NCI-H2227 (cell line): ENCODE results near the gene C3orf20.
A peak's percentile ranks its signal among the peaks of the same experiment; 100 is the strongest.

ENCODE experiments used
- DNase-seq: peaks from one replicate; lab custom pipeline; 2025; ENCODE audit not compliant: unreplicated experiment; lab: John Stamatoyannopoulos, UW

C3orf20 gene

GRCh38 chr3:14674841-14675240 is at the start of gene C3orf20:
C3orf20 (plus strand) TSS chr3:14675141; CDS start chr3:14682714, 7,573 bp downstream.
- DNase-seq = no peak

- no peak for DNase-seq
Measured at GRCh38 chr3:14625443-14625842, 49.5 kb upstream of the C3orf20 start.

- DNase-seq = no peak
Measured at GRCh38 chr3:14627815-14628214, 47.1 kb upstream of the C3orf20 start.

GRCh38 chr3:14628406-14628805 is 46.5 kb upstream of the C3orf20 start:
- DNase-seq = no peak

GRCh38 chr3:14630404-14631100 is 44.4 kb upstream of the C3orf20 start:
- no peak for DNase-seq

- no peak for DNase-seq
Measured at GRCh38 chr3:14631101-14631497, 43.8 kb upstream of the C3orf20 start.

- DNase-seq = no peak
Measured at GRCh38 chr3:14631687-14632441, 43.1 kb upstream of the C3orf20 start.

GRCh38 chr3:14632442-14632930 is 42.5 kb upstream of the C3orf20 start:
- no peak for DNase-seq

GRCh38 chr3:14633417-14633816 is 41.5 kb upstream of the C3orf20 start:
- DNase-seq = no peak

GRCh38 chr3:14633819-14634424 is 41.0 kb upstream of the C3orf20 start:
- peak; percentile 34 for DNase-seq

- no peak for DNase-seq
Measured at GRCh38 chr3:14634763-14635400, 40.1 kb upstream of the C3orf20 start.

GRCh38 chr3:14636496-14637087 is 38.3 kb upstream of the C3orf20 start:
- DNase-seq = no peak

- peak; percentile 12 for DNase-seq
Measured at GRCh38 chr3:14640157-14640562, 34.8 kb upstream of the C3orf20 start.

- no peak for DNase-seq
Measured at GRCh38 chr3:14640734-14641133, 34.2 kb upstream of the C3orf20 start.

- no peak for DNase-seq
Measured at GRCh38 chr3:14641346-14641745, 33.6 kb upstream of the C3orf20 start.

GRCh38 chr3:14645453-14645852 is 29.5 kb upstream of the C3orf20 start:
- no peak for DNase-seq

GRCh38 chr3:14646131-14646573 is 28.8 kb upstream of the C3orf20 start:
- DNase-seq = no peak

GRCh38 chr3:14646589-14647413 is 28.1 kb upstream of the C3orf20 start:
- no peak for DNase-seq

GRCh38 chr3:14647976-14648955 is 26.7 kb upstream of the C3orf20 start:
- peak; percentile 32 for DNase-seq
